GM23248 (cell line): Measurements from ENCODE around the gene ACVRL1. TPM values are rescaled to one million over a fixed set of nuclear protein-coding genes. Genes with fewer than 3 reads are reported as not detected.

ENCODE experiments used
- DNase-seq: peaks from one replicate; pipeline ENCODE4 v3.0.0-alpha.2; 2015
- H2AFZ ChIP-seq: fragments of 200-600 bp; sonication (generic); 2 replicates; pipeline ENCODE4 v1.6.1; 2016; ENCODE audit warnings: antibody characterized with exemption
- H3F3A ChIP-seq: fragments of 200-600 bp; sonication (generic); 2 replicates; pipeline ENCODE4 v1.6.1; 2016; ENCODE audit warnings: mild to moderate bottlenecking, antibody characterized with exemption, mixed run types; ENCODE audit not compliant: insufficient read depth
- H3K27ac ChIP-seq: fragments of 200-600 bp; sonication (generic); 2 replicates; pipeline ENCODE4 v1.5.1; 2016; ENCODE audit warnings: mild to moderate bottlenecking
- H3K27me3 ChIP-seq: fragments of 200-600 bp; sonication (generic); replicated peaks from 2 replicates; pipeline ENCODE4 v1.6.1; 2016; ENCODE audit warnings: mild to moderate bottlenecking; ENCODE audit not compliant: insufficient read depth
- H3K36me3 ChIP-seq: fragments of 200-600 bp; sonication (generic); 2 replicates; pipeline ENCODE4 v1.6.1; 2016; ENCODE audit warnings: low read depth, mild to moderate bottlenecking
- H3K4me1 ChIP-seq: fragments of 200-600 bp; sonication (generic); 2 replicates; pipeline ENCODE4 v1.6.1; 2016; ENCODE audit warnings: mild to moderate bottlenecking; ENCODE audit not compliant: insufficient read depth
- H3K4me2 ChIP-seq: fragments of 200-600 bp; sonication (generic); one replicate; pipeline ENCODE4 v1.6.1; 2016; ENCODE audit warnings: mild to moderate bottlenecking; ENCODE audit not compliant: unreplicated experiment
- H3K4me3 ChIP-seq: fragments of 200-600 bp; sonication (generic); 2 replicates; pipeline ENCODE4 v1.5.1; 2016; ENCODE audit warnings: mild to moderate bottlenecking
- H3K79me2 ChIP-seq: fragments of 200-600 bp; sonication (generic); 2 replicates; pipeline ENCODE4 v1.6.1; 2016; ENCODE audit warnings: mild to moderate bottlenecking; ENCODE audit not compliant: insufficient read depth
- H3K9ac ChIP-seq: fragments of 200-600 bp; sonication (generic); 2 replicates; pipeline ENCODE4 v1.6.1; 2016; ENCODE audit warnings: mild to moderate bottlenecking
- H3K9me2 ChIP-seq: fragments of 200-600 bp; sonication (generic); 2 replicates; pipeline ENCODE4 v1.6.1; 2016; ENCODE audit warnings: mixed run types, mild to moderate bottlenecking, moderate library complexity; ENCODE audit not compliant: insufficient read depth
- H3K9me3 ChIP-seq: fragments of 200-600 bp; sonication (generic); one replicate; pipeline ENCODE4 v1.6.1; 2017; ENCODE audit warnings: low read depth
- H4K20me1 ChIP-seq: fragments of 200-600 bp; sonication (generic); 2 replicates; pipeline ENCODE4 v1.6.0; 2016; ENCODE audit not compliant: insufficient read depth
- EZH2 ChIP-seq: fragments of 200-600 bp; sonication (generic); IDR thresholded peaks from 2 replicates; pipeline ENCODE4 v1.6.1; 2018; ENCODE audit warnings: antibody characterized with exemption, mild to moderate bottlenecking; ENCODE audit not compliant: insufficient read depth, poor library complexity, severe bottlenecking
- EZH2phosphoT487 ChIP-seq: fragments of 200-600 bp; sonication (generic); IDR thresholded peaks from 2 replicates; pipeline ENCODE4 v1.6.1; 2018; ENCODE audit warnings: antibody characterized with exemption, moderate library complexity, mild to moderate bottlenecking, low read depth; ENCODE audit not compliant: insufficient read depth
- WGBS, 2 experiments: methylation state at CpG; one replicate each; pipeline ENCODE4 v1.1.6; 2015 to 2017; ENCODE audit warnings: low lambda C conversion rate in 2 of 2, low coverage in 1 of 2; ENCODE audit errors: missing lambda C conversion rate in 2 of 2; 5-methylcytosine and 5-hydroxymethylcytosine counted together
- in situ Hi-C: fragments of 300-500 bp; cut with MboI; formaldehyde crosslinking; loops from 2 replicates; pipeline ENCODE4 v1.15.0; 2020
- polyA plus RNA-seq: library from polyadenylated mRNA; unstranded; fragments of >200 nt; fragmentation: Nextera tagmentation; extraction: Ambion mirVana; gene quantifications from 2 replicates; pipeline ENCODE4 v1.2.1, GENCODE V29; 2016
- total RNA-seq: library from RNA; depleted of rRNA; stranded (reverse); fragments of >200 nt; shearing (Covaris generic); gene quantifications from 2 replicates; pipeline ENCODE4 v1.2.3, GENCODE V29; 2014

ACVRL1 gene
- total and polyA plus RNA-seq, 2 experiments from 2014 or later: 19.1 to 114 TPM

- WGBS, 2 experiments: 63 to 70% methylated on average over 16 to 17 of the region's 17 CpGs
- in situ Hi-C loops: no loop called here
- H3K79me2 ChIP-seq: no peaks in the 10 kb centered on the region
- no peaks in the 10 kb centered on the region; the same call in 1 of the 2 replicates for H3K4me1 ChIP-seq
- H3K9me3 ChIP-seq: no peaks in the 10 kb centered on the region
- no peak overlapping the region for H3K4me2 ChIP-seq
- H3K4me3 ChIP-seq: no peak overlapping the region
- no peak for DNase-seq
- H3K27ac ChIP-seq: no peak overlapping the region
- H2AFZ ChIP-seq: no peak overlapping the region
- H3K27me3 ChIP-seq: 0 out of 2 replicates have a peak, but pooled peaks cover 10% of the 10 kb centered on the region
- H4K20me1 ChIP-seq: no peaks in the 10 kb centered on the region
- no peak overlapping the region for H3K9ac ChIP-seq
- no peak for TF ChIP-seq EZH2
- no peak for TF ChIP-seq EZH2phosphoT487
- no peaks in the 10 kb centered on the region for H3K9me2 ChIP-seq
- 0 out of 2 replicates have a peak, but pooled peaks cover 4% of the 10 kb centered on the region for H3F3A ChIP-seq
- H3K36me3 ChIP-seq: no peaks in the 10 kb centered on the region
Measured at GRCh38 chr12:51871918-51872688, 35.2 kb upstream of the ACVRL1 start.

- H3K27me3 ChIP-seq: 0 out of 2 replicates have a peak, but pooled peaks cover 10% of the 10 kb centered on the region
- no peak overlapping the region for H3K9ac ChIP-seq
- H3K4me3 ChIP-seq: no peak overlapping the region
- no peak for TF ChIP-seq EZH2phosphoT487
- no peak for TF ChIP-seq EZH2
- H3F3A ChIP-seq: 0 out of 2 replicates have a peak, but pooled peaks cover 4% of the 10 kb centered on the region
- H3K27ac ChIP-seq: no peak overlapping the region
- WGBS, 2 experiments: 97 to 99% methylated on average over 3 of the region's 3 CpGs
- in situ Hi-C loops: no loop called here
- no peaks in the 10 kb centered on the region for H3K9me3 ChIP-seq
- no peak overlapping the region for H2AFZ ChIP-seq
- no peaks in the 10 kb centered on the region for H3K36me3 ChIP-seq
- H3K4me2 ChIP-seq: no peak overlapping the region
- no peaks in the 10 kb centered on the region for H4K20me1 ChIP-seq
- no peaks in the 10 kb centered on the region for H3K79me2 ChIP-seq
- no peaks in the 10 kb centered on the region; the same call in 1 of the 2 replicates for H3K4me1 ChIP-seq
- no peaks in the 10 kb centered on the region for H3K9me2 ChIP-seq
- DNase-seq: no peak
Measured at GRCh38 chr12:51872689-51872981, 34.7 kb upstream of the ACVRL1 start.

- H3F3A ChIP-seq: 0 out of 2 replicates have a peak, but pooled peaks cover 4% of the 10 kb centered on the region
- H3K4me3 ChIP-seq: no peak overlapping the region
- in situ Hi-C loops: no loop called here
- no peak overlapping the region for H3K27ac ChIP-seq
- 80 to 82% methylated on average over 8 of the region's 8 CpGs for whole genome bisulfite sequencing, 2 experiments
- no peaks in the 10 kb centered on the region for H3K79me2 ChIP-seq
- no peak overlapping the region for H3K4me2 ChIP-seq
- H2AFZ ChIP-seq: no peak overlapping the region
- TF ChIP-seq EZH2phosphoT487 (no peak), EZH2 (no peak)
- H3K36me3 ChIP-seq: no peaks in the 10 kb centered on the region
- H3K9ac ChIP-seq: no peak overlapping the region
- H3K9me3 ChIP-seq: no peaks in the 10 kb centered on the region
- no peak for DNase-seq
- 0 out of 2 replicates have a peak, but pooled peaks cover 10% of the 10 kb centered on the region for H3K27me3 ChIP-seq
- H3K9me2 ChIP-seq: no peaks in the 10 kb centered on the region
- H3K4me1 ChIP-seq: no peaks in the 10 kb centered on the region; the same call in 1 of the 2 replicates
- H4K20me1 ChIP-seq: no peaks in the 10 kb centered on the region
Measured at GRCh38 chr12:51873251-51873994, 33.9 kb upstream of the ACVRL1 start.

- Histone ChIP-seq H3K9ac (no peak overlapping the region), H3K4me2 (no peak overlapping the region), H4K20me1 (no peaks in the 10 kb centered on the region), H3K9me2 (no peaks in the 10 kb centered on the region), H3K4me3 (no peak overlapping the region), H2AFZ (no peak overlapping the region), H3F3A (0 out of 2 replicates have a peak, but pooled peaks cover 4% of the 10 kb centered on the region), H3K4me1 (no peaks in the 10 kb centered on the region; the same call in 1 of the 2 replicates), H3K27ac (no peak overlapping the region), H3K36me3 (no peaks in the 10 kb centered on the region), H3K9me3 (no peaks in the 10 kb centered on the region), H3K27me3 (0 out of 2 replicates have a peak, but pooled peaks cover 6% of the 10 kb centered on the region), H3K79me2 (no peaks in the 10 kb centered on the region)
- TF ChIP-seq EZH2: no peak
- no peak for TF ChIP-seq EZH2phosphoT487
- 56 to 62% methylated on average over 8 of the region's 8 CpGs for WGBS, 2 experiments
- DNase-seq: no peak
- in situ Hi-C loops: no loop called here
Measured at GRCh38 chr12:51874000-51874399, 33.3 kb upstream of the ACVRL1 start.
